RPMI7951 (cell line): Measurements from ENCODE around the gene RASGEF1B. TPM values are rescaled to one million over a fixed set of nuclear protein-coding genes. Genes with fewer than 3 reads are reported as not detected.

Experiments used
- DNase-seq: peaks from one replicate; pipeline ENCODE4 v3.0.0-alpha.2; 2012; ENCODE audit warnings: low read depth
- total RNA-seq: library from RNA; depleted of rRNA; stranded (reverse); fragments of >200 nt; shearing (Covaris generic); gene quantifications from 2 replicates; pipeline ENCODE4 v1.2.3, GENCODE V29; 2014

The RASGEF1B gene
- total RNA-seq, 1 experiment from 2014 or later = not detected

DNA sequence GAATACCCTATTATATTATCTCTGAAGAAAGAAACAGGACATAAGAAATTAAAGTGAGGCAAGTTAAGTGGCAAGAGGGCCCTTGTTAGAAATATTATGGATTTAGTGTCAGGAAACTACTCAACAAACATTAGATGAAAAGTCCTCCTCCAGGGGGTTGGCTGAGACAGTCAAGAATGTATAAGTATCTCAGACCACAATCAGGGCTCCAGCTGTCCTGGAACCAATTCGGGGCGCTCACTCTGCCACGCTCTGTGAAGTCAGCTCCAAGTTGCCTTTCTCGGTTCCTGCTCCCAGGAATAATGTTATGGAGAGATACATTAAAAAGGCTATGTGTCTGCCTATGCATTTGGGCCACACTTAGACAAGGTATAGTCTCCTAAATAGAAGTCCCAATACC lies 73.3 kb downstream of the RASGEF1B start:
- DNase-seq = no peak

DNA sequence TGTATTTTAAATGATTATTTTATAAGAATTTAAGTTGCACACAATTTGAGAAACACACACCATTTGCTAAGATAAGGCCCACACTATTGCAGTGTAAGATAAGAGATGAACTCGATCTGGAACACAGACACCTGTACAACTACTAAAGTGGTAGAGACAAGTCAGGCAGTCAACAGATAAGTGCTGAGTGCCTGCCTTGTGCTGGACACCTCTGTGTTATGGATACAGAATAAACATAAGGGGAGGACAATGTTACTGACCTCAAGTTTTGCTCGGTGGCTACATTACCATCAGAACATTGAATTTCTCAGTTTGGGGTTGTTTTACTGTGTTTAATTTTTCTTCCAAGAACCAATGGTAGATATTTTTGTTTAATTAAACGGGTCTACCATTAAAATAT lies 74.1 kb downstream of the RASGEF1B start:
- no peak for DNase-seq

DNA sequence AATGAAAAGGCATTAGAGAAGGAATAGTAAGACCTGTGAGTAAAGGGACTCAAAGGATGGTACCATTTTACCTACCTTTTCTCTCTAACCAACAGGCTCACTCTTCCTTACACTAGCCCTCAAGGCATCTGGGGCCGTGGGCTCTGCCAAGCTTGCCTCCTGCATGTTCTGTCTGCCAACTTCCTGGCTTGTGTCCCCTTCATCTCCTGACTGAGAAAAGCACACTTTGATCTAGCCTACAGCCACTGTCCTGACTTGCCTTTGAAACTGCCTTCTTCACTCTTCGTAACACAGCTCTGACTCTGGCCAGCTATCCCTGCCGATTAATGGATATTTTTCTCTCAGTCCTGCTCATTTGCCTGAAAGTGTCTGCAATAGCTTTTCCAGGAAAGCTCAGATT lies 76.5 kb downstream of the RASGEF1B start:
- no peak for DNase-seq

DNA sequence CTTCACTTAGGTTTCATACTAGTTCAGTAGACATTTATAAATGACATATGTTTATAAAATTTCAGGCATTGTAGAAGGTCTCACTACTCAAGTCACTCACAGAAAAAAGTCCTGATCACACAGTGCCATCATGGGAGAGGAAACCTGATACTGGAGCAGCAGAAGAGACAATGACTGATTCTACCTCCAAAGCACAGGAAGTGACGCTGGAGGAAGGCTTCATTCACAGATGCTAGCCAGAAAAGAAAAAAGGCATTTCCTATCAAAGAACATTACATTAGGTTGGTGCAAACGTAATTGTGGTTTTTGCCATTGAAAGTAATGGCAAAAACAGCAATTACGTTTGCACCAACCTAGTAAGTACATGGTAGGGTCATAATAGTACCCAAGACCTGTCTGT lies 79.5 kb downstream of the RASGEF1B start:
- DNase-seq = no peak

DNA sequence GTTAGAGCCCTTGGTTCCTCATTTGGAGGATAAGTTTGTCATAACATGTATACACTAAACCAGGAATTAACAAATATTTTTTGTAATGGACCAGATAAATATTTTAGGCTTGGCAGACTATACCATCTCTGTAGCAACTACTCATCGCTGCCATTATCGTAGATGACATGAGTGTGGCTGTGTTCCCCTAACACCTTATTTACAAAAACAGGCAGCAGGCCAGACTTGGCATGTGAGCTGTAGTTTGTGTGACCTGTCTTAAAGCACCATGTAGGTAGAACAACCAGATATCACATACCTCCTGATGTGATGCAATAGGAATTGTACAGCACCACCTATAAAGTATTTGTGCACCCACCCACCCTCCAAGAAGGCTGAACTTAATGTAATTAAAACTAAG lies 82.0 kb downstream of the RASGEF1B start:
- DNase-seq = no peak

DNA sequence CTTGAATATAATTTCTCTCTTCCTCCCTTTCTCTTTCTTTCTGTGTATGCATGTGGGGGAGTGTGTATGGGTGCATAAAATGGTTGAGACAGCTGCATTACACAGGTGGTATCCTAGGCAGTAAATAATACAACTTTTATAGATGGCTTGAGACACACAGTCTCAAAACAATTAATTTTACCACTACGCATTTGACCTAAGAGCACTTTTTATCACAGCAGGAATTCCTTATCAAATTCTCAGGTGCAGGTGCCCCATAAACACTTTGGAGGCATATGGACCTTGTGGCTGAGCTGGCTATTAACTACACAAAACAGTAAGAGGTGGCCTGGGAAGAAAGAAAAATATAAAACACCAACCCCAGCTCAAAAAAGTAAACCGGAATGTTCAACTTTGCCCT lies 91.3 kb downstream of the RASGEF1B start:
- DNase-seq = no peak

DNA sequence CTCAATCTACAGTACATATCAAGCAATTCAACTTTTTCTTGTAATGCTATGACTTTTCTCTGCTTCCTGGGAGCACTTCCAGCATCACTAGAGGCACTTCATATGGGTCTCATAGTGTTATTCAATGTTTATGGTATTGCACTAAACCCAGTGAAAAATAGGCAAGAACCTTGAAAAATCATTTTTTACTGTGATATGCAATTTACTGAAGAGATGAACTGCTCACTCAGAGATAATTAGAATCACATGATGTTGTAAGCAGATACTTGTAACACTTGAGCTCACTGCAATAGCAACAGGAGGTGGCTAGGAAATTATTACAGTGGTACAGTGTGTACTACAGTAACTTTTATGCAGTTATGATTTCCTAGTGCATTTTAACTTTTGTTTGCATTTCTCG lies 93.3 kb downstream of the RASGEF1B start:
- DNase-seq = no peak

DNA sequence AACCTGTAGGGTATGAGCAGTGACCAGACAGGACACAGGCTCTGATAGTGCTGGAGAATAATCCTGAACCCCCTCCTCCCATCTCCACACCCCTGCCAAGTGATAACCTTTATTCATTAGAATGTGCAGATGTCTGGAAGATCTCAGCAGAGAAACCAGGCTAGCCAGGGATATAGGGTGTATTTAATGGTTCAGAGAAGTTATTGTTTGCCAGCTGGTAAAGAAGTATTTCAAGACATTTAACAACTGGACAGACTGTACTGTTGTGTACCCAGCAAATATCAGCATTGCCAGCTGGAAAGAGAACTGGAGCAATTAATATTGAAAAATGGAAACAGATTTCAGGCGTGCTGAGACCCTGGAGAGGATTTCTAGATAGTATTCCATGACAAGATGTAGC lies 94.5 kb downstream of the RASGEF1B start:
- DNase-seq = no peak

DNA sequence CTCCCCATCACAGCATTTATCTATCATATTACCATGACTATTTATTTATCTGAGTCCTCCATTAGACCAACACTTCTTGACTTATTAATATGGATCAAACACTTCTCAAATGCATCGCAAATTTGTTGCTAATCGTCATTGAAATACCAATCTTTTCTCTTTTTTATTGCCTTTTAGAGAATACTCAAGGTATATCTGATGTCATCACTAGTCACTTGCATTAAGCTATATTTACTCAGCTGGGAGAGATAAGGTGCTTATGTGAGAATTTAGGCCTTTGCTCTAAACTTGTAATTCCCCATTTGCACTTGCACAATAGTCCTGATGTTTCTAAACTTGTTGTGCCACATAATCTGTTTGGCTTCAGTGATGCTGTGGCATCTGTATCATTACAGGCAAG lies 95.0 kb downstream of the RASGEF1B start:
- no peak for DNase-seq
